ENCODE data around the gene GPR158.

GPR158 gene

DNA sequence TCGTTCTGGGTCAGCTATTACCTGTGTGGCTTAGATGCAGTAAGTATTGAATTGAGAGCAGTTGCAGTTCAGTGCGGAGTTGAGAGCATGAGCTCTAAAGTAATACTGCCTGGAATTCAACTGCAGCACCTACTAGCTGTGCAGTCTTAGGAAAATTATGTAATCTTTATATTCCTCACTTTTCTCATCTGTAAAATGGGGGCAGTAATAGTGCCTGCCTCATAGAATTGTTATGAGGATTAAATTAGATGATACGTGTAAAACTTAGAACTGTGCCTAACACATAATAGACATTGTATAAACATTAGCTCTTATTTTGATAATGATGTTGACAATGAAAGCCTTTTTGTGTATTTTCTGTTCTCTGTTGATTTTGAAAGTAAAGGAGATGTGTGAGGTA, 330.0 kb downstream of the GPR158 start:
- no peak for DNase-seq (ENCODE audit: low spot score)
- in situ Hi-C loops (cut with MboI; ENCODE audit: low sequenced_read_pairs, unreplicated experiment): no loop called here

DNA sequence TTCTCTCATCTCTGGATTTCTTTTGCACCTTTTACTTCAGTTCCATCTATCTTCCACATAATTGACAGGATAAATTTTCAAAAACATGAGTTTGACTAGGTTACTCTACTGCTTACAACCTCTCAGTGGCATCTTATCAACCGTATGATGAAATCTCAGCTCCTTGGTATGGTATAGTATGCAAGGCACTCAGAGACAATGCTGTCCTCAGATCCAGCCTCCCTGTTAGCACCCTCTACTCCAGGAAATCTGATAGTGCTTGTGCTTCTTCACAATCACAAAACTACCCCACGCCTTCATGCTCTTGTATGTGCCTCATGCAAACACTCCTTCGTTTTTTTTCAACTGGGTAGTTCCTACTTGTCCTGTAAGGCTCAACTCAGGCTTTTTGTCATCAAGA, 330.7 kb downstream of the GPR158 start:
- no peak for TF ChIP-seq CTCF (IDR thresholded peaks at IDR 0.05; ENCODE audit: borderline replicate concordance, control extremely low read depth, extremely low read depth, insufficient read depth, missing control alignments)
- in situ Hi-C loops (cut with MboI; ENCODE audit: low sequenced_read_pairs, unreplicated experiment): no loop called here
- no peak for DNase-seq (ENCODE audit: low spot score)

More for the DNA sequence above, 330.0 kb downstream of the GPR158 start:
- TF ChIP-seq CTCF (IDR thresholded peaks at IDR 0.05; ENCODE audit: borderline replicate concordance, control extremely low read depth, extremely low read depth, insufficient read depth, missing control alignments): no peak

- in situ Hi-C loops (cut with MboI; ENCODE audit: low sequenced_read_pairs, unreplicated experiment): no loop called here
- DNase-seq (ENCODE audit: low spot score): no peak
- no peak for TF ChIP-seq CTCF (IDR thresholded peaks at IDR 0.05; ENCODE audit: borderline replicate concordance, control extremely low read depth, extremely low read depth, insufficient read depth, missing control alignments)
These were observed 332.1 kb downstream of the GPR158 start for GRCh38 chr10:25506821-25507335.

DNA sequence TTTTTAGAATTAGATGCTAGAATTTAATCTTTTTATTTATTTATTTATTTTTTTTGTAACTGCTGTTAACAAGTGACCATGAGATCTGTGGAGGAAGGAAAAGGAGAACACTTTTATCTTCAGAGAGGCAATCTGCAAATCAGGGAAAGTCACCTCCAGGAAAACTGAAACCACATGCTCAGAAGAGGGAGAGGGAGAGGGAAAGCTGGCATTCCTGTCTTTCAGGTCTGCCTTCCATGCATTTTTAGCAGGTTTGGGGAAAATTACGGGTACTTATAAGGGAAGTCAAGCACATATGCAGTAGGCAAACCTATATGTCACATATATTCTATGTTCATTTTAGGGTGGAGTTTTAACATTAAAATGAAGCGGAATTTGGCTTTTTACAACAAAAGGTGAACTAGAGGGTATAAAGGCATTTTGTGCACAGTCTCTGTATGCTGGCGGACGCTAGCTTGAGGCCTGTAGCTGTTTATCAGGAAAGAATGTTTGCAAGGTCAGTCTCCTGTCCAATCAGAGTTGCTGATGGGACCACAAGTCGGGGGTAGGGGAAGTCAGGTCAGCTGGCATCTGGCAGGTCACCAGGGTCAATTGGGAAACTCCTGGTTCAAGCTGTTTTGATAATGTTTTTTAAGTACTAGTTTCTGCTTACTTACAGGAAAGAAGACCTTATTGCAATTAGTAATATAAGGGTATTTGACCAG, 333.5 kb downstream of the GPR158 start:
- no peak for TF ChIP-seq CTCF (IDR thresholded peaks at IDR 0.05; ENCODE audit: borderline replicate concordance, control extremely low read depth, extremely low read depth, insufficient read depth, missing control alignments)
- in situ Hi-C loops (cut with MboI; ENCODE audit: low sequenced_read_pairs, unreplicated experiment): no loop called here
- DNase-seq (ENCODE audit: low spot score): no peak

DNA sequence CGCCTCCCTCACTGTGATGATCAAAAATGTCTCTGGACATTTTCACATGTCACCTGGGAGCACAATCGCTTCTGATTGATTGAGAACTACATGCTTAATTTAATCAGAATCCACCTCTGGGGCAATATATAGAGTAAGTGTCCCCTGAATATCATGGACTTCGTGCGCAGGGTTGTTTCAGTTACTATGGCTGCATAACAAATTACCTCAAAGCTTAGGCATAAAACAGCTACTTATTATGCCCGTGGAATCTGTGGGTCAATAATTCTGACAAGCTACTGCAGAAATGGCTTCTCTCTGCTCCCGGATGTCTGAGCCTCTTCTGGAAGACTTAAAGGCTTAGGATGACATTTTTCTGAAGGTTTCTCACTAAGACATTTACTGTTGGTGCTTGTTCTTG, 334.4 kb downstream of the GPR158 start:
- no peak for TF ChIP-seq CTCF (IDR thresholded peaks at IDR 0.05; ENCODE audit: borderline replicate concordance, control extremely low read depth, extremely low read depth, insufficient read depth, missing control alignments)

GRCh38 chr10:25522294-25522693, 347.5 kb downstream of the GPR158 start:
- no peak for TF ChIP-seq CTCF (IDR thresholded peaks at IDR 0.05; ENCODE audit: borderline replicate concordance, control extremely low read depth, extremely low read depth, insufficient read depth, missing control alignments)
- DNase-seq (ENCODE audit: low spot score): no peak
- in situ Hi-C loops (cut with MboI; ENCODE audit: low sequenced_read_pairs, unreplicated experiment): no loop called here

More for the DNA sequence above, 334.4 kb downstream of the GPR158 start:
- in situ Hi-C loops (cut with MboI; ENCODE audit: low sequenced_read_pairs, unreplicated experiment): no loop called here
- no peak for DNase-seq (ENCODE audit: low spot score)

All from GM13976 (cell line).